Left forelimb (tissue), 1 donor: ENCODE measurements around the gene DTX4.

Source experiments
- DNase-seq: peaks from one replicate; pipeline ENCODE4 v3.0.0-alpha.2; 2018; ENCODE audit warnings: low spot score

The DTX4 gene

GRCh38 chr11:59192446-59193020 is 20.6 kb downstream of the DTX4 start:
- no peak for DNase-seq

- DNase-seq: no peak
These were observed 21.7 kb downstream of the DTX4 start for GRCh38 chr11:59193587-59194130.

- no peak for DNase-seq
These were observed 23.7 kb downstream of the DTX4 start for GRCh38 chr11:59195586-59195985.

GRCh38 chr11:59196777-59197176 is 24.8 kb downstream of the DTX4 start:
- peak; percentile 9 for DNase-seq

GRCh38 chr11:59197991-59198390 is 26.1 kb downstream of the DTX4 start:
- DNase-seq: peak; percentile 84

GRCh38 chr11:59198726-59199125 is 26.8 kb downstream of the DTX4 start:
- DNase-seq: peak; percentile 5

- peak; percentile 2 for DNase-seq
These were observed 27.9 kb downstream of the DTX4 start for GRCh38 chr11:59199546-59200422.

- DNase-seq: peak; percentile 15
These were observed 28.5 kb downstream of the DTX4 start for GRCh38 chr11:59200423-59200746.

- peak; percentile 26 for DNase-seq
These were observed 29.4 kb downstream of the DTX4 start for GRCh38 chr11:59201353-59201752.

- DNase-seq: no peak
These were observed 32.8 kb downstream of the DTX4 start for GRCh38 chr11:59204746-59205145.

GRCh38 chr11:59205648-59206047 is 33.7 kb downstream of the DTX4 start:
- no peak for DNase-seq

GRCh38 chr11:59206635-59207034 is 34.7 kb downstream of the DTX4 start:
- no peak for DNase-seq

- DNase-seq: no peak
These were observed 36.1 kb downstream of the DTX4 start for GRCh38 chr11:59207988-59208451.

GRCh38 chr11:59208956-59209355 is 37.0 kb downstream of the DTX4 start:
- DNase-seq: no peak

GRCh38 chr11:59212222-59212621 is 40.3 kb downstream of the DTX4 start:
- DNase-seq: no peak

- no peak for DNase-seq
These were observed 41.1 kb downstream of the DTX4 start, which contains the start of gene MPEG1 for GRCh38 chr11:59212744-59213631. TSS of gene MPEG1 (minus strand) at chr11:59212927. CDS start at chr11:59212865, 62 bp downstream.

GRCh38 chr11:59214141-59214893 is 42.4 kb downstream of the DTX4 start:
- DNase-seq: no peak

GRCh38 chr11:59216641-59217564 is 45.0 kb downstream of the DTX4 start:
- DNase-seq: no peak

GRCh38 chr11:59218319-59218718 is 46.4 kb downstream of the DTX4 start:
- no peak for DNase-seq

GRCh38 chr11:59218893-59219292 is 47.0 kb downstream of the DTX4 start:
- no peak for DNase-seq
